Activated CD4-positive, alpha-beta T cell treated with anti-CD3 and anti-CD28 coated beads, Interleukin-2, amount 50 U/mL, for 1 hour (primary cell): Measurements from ENCODE around the gene CPNE6.

Source experiments
- DNase-seq: peaks from one replicate; pipeline ENCODE4 v3.0.0-alpha.2; 2020

CPNE6 gene

DNA sequence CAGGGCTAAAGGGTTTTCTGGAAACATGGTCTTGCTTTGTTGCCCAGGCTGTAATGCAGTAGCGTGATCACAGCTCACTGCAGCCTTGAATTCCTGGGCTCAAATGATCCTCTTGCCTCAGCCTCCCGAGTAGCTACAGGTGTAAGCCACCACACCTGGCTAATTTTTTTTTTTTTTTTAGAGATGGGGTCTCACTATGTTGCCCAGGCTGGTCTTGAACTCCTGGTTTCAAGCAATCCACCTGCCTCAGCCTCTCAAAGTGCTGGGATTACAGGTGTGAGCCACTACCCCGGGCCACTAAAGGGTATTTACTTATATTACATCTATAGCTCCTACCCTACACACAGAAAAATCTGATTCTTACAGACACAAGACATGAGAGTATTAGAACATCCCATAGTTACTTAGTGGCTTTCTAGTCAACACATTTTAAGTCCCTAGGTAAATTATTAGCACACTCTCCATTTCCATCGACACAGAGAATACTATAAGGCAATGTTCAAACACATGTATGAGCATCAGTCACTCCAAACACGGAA is 37.0 kb downstream of the CPNE6 start:
- DNase-seq: no peak

- DNase-seq: no peak
Measured at GRCh38 chr14:24110060-24110459, 38.7 kb downstream of the CPNE6 start.

DNA sequence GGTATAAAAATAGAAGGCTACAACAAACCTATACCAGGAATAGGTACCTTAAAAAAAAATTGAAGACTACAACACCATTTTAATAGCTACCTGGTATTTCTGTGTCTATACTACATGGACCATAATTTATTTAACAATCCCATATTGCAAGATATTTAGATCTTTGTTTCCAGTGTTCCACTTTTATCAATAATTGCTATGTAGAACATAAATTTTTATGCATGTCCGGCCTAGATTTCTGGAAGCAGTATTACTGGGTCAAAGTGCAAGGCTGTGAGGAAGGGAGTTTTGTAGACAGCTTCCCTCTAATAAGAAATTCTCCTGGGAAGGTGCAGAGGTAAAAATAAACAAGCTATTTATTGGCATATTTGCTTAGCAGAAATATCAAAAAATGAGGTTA is 39.2 kb downstream of the CPNE6 start:
- no peak for DNase-seq

- no peak for DNase-seq
Measured at GRCh38 chr14:24113379-24113800, 42.0 kb downstream of the CPNE6 start.

DNA sequence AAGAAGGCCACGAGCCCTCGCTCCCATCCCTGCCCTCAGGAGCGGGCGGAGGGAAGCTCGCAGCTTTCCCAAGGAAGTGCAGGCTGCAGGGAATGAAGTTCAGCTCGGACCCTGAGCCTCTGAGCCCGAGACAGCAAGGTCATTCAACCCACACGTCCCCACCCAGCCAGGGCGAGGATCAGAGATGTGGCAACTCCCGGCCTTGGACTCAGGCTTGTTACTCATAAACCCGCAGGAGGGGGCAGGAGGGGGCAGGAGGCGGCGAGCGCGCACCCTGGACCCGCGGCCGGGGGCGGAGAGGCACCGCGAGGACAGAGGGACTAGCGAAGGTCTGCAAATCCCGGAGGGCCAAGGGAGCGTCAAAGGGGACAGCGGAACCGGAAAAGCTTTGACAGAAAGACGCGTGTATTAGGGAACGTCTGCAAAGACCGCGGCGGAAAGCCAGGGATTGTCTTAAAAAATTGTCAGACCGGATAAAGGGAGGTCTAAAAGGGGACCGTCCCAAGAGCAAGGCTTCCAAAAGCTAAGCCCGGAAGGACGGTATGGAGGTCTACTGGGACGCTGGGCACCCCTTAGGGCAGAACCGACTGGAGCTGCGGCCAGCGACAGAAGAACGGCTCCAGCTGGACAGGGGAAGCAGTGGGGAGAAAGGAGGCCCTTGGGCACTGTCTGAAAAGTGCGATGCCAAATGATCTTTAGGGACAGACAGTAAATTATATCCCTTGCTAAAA is 42.6 kb downstream of the CPNE6 start:
- peak; percentile 73 for DNase-seq

DNA sequence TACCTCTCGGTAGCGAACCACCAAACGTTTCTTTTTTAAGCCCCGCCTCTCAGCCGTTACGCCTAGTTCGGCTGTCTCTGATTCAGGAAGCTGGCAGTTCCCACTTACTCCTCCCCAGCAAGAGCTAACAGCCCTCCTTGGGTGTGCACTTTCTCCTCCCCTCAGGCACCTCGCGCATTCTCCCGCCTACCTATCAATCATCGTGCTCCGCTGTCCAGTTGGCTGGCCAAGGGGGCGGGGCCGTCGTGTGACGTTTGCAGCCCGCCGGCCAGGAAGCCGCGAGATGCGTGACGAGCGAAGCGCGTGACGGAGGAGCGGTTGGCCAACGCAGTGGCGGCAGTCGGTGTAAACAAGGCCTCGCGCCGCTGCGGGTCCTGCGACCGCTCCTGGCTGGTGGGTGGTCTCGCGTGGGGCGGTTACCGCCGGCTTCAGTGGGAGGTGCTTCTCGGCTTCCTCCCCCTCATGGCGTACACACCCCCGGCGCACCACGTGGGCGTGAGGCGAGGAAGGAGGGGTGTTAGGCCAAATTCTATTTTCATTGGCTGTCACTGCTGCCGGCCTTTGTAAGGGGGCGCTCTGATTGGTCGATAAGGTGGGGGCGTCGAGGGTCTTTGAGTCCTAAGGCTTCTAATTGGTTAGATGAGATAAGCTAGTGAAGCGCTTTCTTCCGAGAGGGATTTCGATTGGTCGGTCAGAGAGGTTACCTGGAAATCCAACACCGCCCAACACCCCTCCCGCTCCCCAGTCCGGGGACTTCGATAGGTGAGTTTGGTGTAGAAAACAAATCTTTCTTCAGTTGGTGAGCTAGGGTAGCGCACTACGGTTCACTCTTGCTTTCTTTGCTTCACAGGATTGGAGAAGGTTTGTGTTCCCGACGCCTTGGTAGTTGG is 43.4 kb downstream of the CPNE6 start, which contains the start of the genes DCAF11 and NRL:
Gene DCAF11, plus strand, starts transcription at position 246 of the 890 bp plus-strand sequence. CDS start 818 bp downstream, outside the sequence.
Gene NRL, minus strand, starts transcription at position 418 of the 890 bp plus-strand sequence. CDS start 32,101 bp downstream, outside the sequence.
- peak; percentile 98 for DNase-seq

DNA sequence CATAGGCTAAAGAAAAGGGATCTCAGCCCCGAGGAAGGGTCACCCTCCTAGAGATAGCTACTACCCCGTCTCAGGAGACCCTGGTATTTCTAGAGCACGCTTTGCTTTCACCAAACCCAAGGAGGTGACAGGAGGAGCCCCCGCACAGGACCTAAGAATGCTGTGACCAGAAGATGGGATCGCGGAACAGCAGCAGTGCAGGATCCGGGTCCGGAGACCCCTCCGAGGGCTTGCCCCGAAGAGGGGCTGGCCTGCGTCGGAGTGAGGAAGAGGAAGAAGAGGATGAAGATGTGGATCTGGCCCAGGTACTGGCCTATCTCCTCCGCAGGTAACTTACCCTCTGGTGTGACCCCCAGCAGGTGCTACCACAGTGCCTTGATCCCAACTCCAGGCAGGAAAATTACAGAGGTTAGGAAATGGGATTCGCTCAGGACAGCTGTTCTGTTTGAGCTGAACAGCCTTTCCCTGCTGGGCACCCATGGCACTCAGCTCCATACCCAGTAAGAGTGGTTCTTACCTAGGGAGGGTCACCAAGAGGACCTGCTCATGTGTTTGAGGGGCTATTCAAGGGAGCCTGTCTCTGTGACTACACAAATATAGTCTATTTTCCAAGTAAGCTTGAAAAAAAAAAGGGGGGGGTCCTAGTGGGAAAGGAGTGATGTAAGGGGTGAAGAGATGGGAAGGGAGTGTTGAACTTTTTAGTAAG is 44.2 kb downstream of the CPNE6 start:
- DNase-seq: no peak

GRCh38 chr14:24116128-24116814 is 44.9 kb downstream of the CPNE6 start:
- no peak for DNase-seq

DNA sequence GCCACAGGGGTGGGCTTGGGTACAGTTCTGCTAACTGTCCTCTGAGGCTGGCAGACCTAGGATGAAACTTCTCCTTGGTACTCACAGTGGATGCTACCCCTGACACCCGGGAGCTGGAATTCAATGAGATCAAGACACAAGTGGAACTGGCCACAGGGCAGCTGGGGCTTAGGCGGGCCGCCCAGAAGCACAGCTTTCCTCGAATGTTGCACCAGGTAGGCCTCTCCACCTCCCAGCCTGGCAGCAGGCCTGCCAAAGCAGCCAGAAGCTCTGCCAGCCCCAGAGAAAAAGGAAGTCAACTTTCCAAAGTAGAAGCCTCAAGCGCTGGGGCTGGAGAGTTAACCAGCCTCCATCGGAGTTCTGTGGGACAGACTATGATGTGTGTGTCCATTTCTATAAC is 45.8 kb downstream of the CPNE6 start:
- DNase-seq: no peak

DNA sequence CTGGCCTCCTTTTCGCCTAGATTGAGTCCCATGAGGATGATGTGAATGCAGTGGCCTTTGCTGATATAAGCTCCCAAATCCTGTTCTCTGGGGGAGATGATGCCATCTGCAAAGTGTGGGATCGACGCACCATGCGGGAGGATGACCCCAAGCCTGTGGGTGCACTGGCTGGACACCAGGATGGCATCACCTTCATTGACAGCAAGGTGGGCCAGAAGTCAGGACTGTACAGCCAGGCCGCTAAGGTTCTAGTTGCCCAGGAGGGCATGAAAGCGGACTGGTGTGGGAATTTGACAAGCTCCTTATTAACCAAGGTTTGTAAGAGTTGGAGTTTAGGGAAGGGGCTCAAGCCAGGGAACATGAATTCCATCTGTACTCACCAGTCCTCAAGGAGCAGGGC is 48.3 kb downstream of the CPNE6 start:
- no peak for DNase-seq

DNA sequence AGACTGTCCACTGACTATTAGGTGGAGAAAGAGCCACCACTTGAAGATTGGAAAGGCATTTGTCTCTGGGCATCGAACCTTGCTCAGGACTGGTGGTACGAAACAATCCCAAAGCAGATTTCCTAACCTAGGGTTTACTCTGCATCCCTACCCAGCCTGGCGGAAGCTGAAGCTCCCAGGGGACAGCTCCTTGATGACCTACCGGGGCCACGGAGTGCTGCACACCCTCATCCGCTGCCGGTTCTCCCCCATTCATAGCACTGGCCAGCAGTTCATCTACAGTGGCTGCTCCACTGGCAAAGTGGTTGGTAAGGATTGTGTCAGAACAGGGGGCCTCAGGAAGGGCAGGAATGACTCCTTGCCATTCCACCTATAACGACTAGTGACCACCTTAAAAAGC is 49.8 kb downstream of the CPNE6 start:
- no peak for DNase-seq

DNA sequence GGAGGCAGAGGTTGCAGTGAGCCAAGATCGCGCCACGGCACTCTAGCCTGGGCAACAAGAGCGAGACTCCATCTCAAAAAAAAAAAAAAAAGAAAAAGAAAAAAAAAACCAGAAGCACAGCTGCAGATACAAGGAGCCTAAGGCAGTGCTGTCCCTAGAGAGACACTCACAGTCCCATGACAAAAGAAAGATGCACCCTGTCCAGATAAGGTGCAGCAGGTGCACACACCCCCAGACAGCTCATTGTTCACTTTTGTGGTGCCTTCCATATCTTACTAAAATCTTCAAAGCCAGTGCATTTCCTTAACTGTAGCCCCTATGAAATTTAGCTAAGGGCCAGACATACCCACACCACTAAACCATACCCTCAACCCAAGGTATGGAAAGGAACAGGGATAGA is 51.1 kb downstream of the CPNE6 start:
- DNase-seq: no peak

GRCh38 chr14:24122898-24123297 is 51.5 kb downstream of the CPNE6 start:
- DNase-seq: no peak

- no peak for DNase-seq
Measured at GRCh38 chr14:24123424-24124417, 52.4 kb downstream of the CPNE6 start.

GRCh38 chr14:24126939-24127338 is 55.6 kb downstream of the CPNE6 start:
- no peak for DNase-seq

DNA sequence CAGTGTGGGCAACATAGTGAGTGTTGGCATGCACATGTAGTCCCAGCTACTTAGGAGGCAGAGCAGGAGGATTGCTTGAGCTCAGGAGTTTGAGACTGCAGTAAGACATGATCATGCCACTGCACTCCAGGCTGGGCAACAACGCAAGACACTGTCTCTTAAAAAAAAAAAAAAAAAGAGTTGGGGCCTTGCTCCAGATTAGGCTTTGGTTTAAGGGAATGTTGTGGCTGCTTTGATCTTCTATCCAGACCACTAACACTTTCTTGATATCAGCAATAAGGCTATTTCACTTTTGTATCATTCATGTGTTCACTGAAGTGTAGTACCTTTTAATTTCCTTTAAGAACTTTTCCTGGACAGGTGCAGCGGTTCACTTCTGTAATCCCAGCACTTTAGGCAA is 56.3 kb downstream of the CPNE6 start:
- DNase-seq: no peak
